ENCODE data around the gene AGAP1. TPM values are rescaled to one million over a fixed set of nuclear protein-coding genes. Genes with fewer than 3 reads are reported as not detected.

Gene AGAP1
- total RNA-seq, 1 donor from 2014 or later, result 39.0 TPM

- no peak overlapping the region for H3K4me3 Mint-ChIP-seq (ENCODE audit: unreplicated experiment)
- peaks cover 6% of the 10 kb centered on the region for H3K36me3 Mint-ChIP-seq (ENCODE audit: low read depth)
- no peaks in the 10 kb centered on the region for H3K9me3 Mint-ChIP-seq (ENCODE audit: low read depth)
- no peak for DNase-seq (ENCODE audit: low spot score)
- no peaks in the 10 kb centered on the region for H3K27me3 Mint-ChIP-seq (ENCODE audit: low read depth)
- TF ChIP-seq CTCF (IDR thresholded peaks at IDR 0.05), result no peak
- no peaks in the 10 kb centered on the region for H3K4me1 Mint-ChIP-seq (ENCODE audit: low read depth)
- H3K27ac Mint-ChIP-seq (ENCODE audit: unreplicated experiment), result no peak overlapping the region
These were observed 223.1 kb downstream of the AGAP1 start for GRCh38 chr2:235716875-235717496.

DNA sequence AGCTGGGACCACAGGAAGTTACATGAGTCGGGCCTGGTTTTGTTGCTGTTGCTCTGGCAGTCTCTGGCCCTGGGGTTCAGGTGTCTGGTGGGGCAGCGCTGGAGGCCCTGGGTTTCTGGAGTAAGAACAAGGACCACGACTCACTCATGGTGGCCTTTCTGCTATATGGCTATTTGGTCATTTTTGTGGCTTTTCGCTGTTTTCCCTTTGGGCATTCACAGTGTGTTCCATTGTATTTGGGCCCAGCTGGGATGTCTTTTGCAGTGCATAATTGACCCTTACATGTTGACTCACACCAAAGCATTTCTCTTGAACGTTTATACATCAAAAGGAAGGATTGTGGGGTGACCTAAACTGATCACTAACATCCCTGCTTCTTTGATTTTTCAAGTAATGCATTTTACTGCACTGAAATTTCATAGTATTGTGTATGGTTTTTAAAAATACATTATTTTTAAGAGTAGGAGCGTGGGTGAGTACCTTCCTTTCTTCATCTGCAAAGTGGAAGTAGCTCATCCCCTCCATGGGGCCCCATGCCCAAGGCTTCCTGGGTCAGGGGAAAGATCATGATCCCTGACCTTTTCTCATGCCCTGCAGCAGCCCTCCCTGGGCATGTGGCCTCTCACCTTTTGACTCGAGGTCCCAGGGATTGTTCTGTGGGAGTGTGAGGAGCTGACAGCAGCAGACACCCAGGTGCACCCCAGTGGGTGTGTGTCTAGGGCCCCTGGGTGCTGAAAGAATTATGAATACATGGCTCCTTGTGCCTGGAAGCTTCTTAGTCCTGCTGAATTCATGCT, 225.5 kb downstream of the AGAP1 start:
- no peaks in the 10 kb centered on the region for H3K9me3 Mint-ChIP-seq (ENCODE audit: low read depth)
- no peaks in the 10 kb centered on the region for H3K27me3 Mint-ChIP-seq (ENCODE audit: low read depth)
- no peak overlapping the region for H3K27ac Mint-ChIP-seq (ENCODE audit: unreplicated experiment)
- H3K4me3 Mint-ChIP-seq (ENCODE audit: unreplicated experiment), result no peak overlapping the region
- TF ChIP-seq CTCF (IDR thresholded peaks at IDR 0.05), result no peak
- H3K4me1 Mint-ChIP-seq (ENCODE audit: low read depth), result no peaks in the 10 kb centered on the region
- peaks cover 4% of the 10 kb centered on the region for H3K36me3 Mint-ChIP-seq (ENCODE audit: low read depth)
- no peak for DNase-seq (ENCODE audit: low spot score)

DNA sequence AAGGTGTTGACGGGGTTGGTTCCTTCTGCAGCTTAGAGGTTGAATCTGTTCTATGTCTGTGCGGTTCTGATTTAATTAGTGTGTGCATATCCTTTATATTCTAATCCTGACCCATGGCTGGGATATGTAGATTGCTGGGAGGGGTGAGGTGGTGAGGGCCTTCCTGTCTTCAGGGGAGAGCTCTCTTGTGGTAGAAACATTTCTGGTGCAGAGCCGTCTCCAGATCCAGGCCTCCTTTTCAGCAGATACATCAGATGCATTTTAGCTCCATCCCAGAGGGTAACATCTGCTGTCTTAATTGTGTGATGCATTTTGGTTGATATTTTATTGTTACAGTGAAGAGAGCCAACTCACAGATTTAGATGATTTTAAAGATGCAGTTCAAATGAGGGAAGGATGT, 227.8 kb downstream of the AGAP1 start:
- peaks cover 4% of the 10 kb centered on the region for H3K36me3 Mint-ChIP-seq (ENCODE audit: low read depth)
- H3K27ac Mint-ChIP-seq (ENCODE audit: unreplicated experiment), result no peak overlapping the region
- no peak overlapping the region for H3K4me3 Mint-ChIP-seq (ENCODE audit: unreplicated experiment)

DNA sequence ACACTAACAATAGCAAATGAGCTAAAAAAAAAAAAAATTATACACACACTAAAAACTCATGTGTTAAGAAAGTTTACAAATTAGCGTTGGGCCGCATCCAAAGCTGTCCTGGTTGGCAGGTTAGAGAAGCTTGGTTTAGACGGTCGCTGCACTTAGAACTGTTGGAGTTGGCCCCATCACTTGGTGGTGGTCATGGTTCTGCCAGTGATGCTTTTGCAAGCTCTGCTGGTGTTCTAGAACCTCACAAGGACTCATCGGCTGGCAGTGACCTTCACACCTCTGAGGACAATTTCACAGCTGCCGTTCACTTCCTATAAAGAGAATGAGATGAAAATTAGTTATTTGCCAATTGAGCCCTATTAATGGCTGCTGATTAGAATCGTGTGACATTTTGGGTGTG, 229.0 kb downstream of the AGAP1 start:
- no peak for TF ChIP-seq CTCF (IDR thresholded peaks at IDR 0.05)
- Mint-ChIP-seq H3K27ac (ENCODE audit: unreplicated experiment) (no peak overlapping the region), H3K4me1 (ENCODE audit: low read depth) (no peaks in the 10 kb centered on the region)

More for the DNA sequence above, 227.8 kb downstream of the AGAP1 start:
- H3K27me3 Mint-ChIP-seq (ENCODE audit: low read depth), result no peaks in the 10 kb centered on the region
- no peaks in the 10 kb centered on the region for H3K9me3 Mint-ChIP-seq (ENCODE audit: low read depth)
- no peaks in the 10 kb centered on the region for H3K4me1 Mint-ChIP-seq (ENCODE audit: low read depth)
- no peak for DNase-seq (ENCODE audit: low spot score)
- no peak for TF ChIP-seq CTCF (IDR thresholded peaks at IDR 0.05)

GRCh38 chr2:235723371-235723770, 229.5 kb downstream of the AGAP1 start:
- no peak for DNase-seq (ENCODE audit: low spot score)
- TF ChIP-seq CTCF (IDR thresholded peaks at IDR 0.05), result no peak
- no peaks in the 10 kb centered on the region for H3K9me3 Mint-ChIP-seq (ENCODE audit: low read depth)
- H3K4me3 Mint-ChIP-seq (ENCODE audit: unreplicated experiment), result no peak overlapping the region
- H3K4me1 Mint-ChIP-seq (ENCODE audit: low read depth), result no peaks in the 10 kb centered on the region
- H3K27me3 Mint-ChIP-seq (ENCODE audit: low read depth), result no peaks in the 10 kb centered on the region
- no peak overlapping the region for H3K27ac Mint-ChIP-seq (ENCODE audit: unreplicated experiment)
- H3K36me3 Mint-ChIP-seq (ENCODE audit: low read depth), result peaks cover 5% of the 10 kb centered on the region

More for the DNA sequence above, 229.0 kb downstream of the AGAP1 start:
- no peaks in the 10 kb centered on the region for H3K9me3 Mint-ChIP-seq (ENCODE audit: low read depth)
- H3K36me3 Mint-ChIP-seq (ENCODE audit: low read depth), result peaks cover 5% of the 10 kb centered on the region
- DNase-seq (ENCODE audit: low spot score), result no peak
- H3K27me3 Mint-ChIP-seq (ENCODE audit: low read depth), result no peaks in the 10 kb centered on the region
- no peak overlapping the region for H3K4me3 Mint-ChIP-seq (ENCODE audit: unreplicated experiment)
